ENCODE results near the gene PDX1.

The PDX1 gene

GRCh38 chr13:27971236-27971645, 51.4 kb downstream of the PDX1 start:
- peak overlapping the region; percentile 61 to 62 for H3K4me3 ChIP-seq (ENCODE audit: low read depth in 1 of 2, low read length in 2 of 2)
- H3K9me3 ChIP-seq (ENCODE audit: control insufficient read depth in 1 of 2, low read length in 2 of 2): no peaks in the 10 kb centered on the region
- H3K4me1 ChIP-seq (ENCODE audit: control insufficient read depth in 1 of 2, insufficient read depth in 2 of 2, low read length in 2 of 2): peaks cover 33 to 46% of the 10 kb centered on the region in 2 donors
- H3K27ac ChIP-seq (ENCODE audit: low read depth, low read length): peak overlapping the region; percentile 73
- H3K36me3 ChIP-seq (ENCODE audit: control insufficient read depth in 1 of 2, insufficient read depth in 2 of 2, low read length in 2 of 2): no peaks in the 10 kb centered on the region
- peak overlapping the region; percentile 74 to 76 for H3K9ac ChIP-seq (ENCODE audit: low read depth in 1 of 2, low read length in 2 of 2)
- H3K27me3 ChIP-seq (ENCODE audit: control insufficient read depth in 1 of 2, insufficient read depth in 2 of 2, low read length in 2 of 2): peaks cover 30 to 38% of the 10 kb centered on the region in 2 donors

GRCh38 chr13:27971776-27972477, 52.1 kb downstream of the PDX1 start:
- H3K27ac ChIP-seq (ENCODE audit: low read depth, low read length): no peak overlapping the region
- peaks cover 27 to 41% of the 10 kb centered on the region in 2 donors for H3K27me3 ChIP-seq (ENCODE audit: control insufficient read depth in 1 of 2, insufficient read depth in 2 of 2, low read length in 2 of 2)
- no peaks in the 10 kb centered on the region for H3K9me3 ChIP-seq (ENCODE audit: control insufficient read depth in 1 of 2, low read length in 2 of 2)
- peak overlapping the region in 1 of 2 donors; percentile 35 for H3K4me3 ChIP-seq (ENCODE audit: low read depth in 1 of 2, low read length in 2 of 2)
- peak overlapping the region; percentile 74 to 76 for H3K9ac ChIP-seq (ENCODE audit: low read depth in 1 of 2, low read length in 2 of 2)
- peaks cover 33 to 46% of the 10 kb centered on the region in 2 donors for H3K4me1 ChIP-seq (ENCODE audit: control insufficient read depth in 1 of 2, insufficient read depth in 2 of 2, low read length in 2 of 2)
- no peaks in the 10 kb centered on the region for H3K36me3 ChIP-seq (ENCODE audit: control insufficient read depth in 1 of 2, insufficient read depth in 2 of 2, low read length in 2 of 2)

GRCh38 chr13:27972478-27972820, 52.6 kb downstream of the PDX1 start:
- Histone ChIP-seq H3K9ac (ENCODE audit: low read depth in 1 of 2, low read length in 2 of 2) (peak overlapping the region; percentile 74 to 76), H3K4me1 (ENCODE audit: control insufficient read depth in 1 of 2, insufficient read depth in 2 of 2, low read length in 2 of 2) (peaks cover 33 to 46% of the 10 kb centered on the region in 2 donors), H3K4me3 (ENCODE audit: low read depth in 1 of 2, low read length in 2 of 2) (no peak overlapping the region), H3K9me3 (ENCODE audit: control insufficient read depth in 1 of 2, low read length in 2 of 2) (no peaks in the 10 kb centered on the region), H3K36me3 (ENCODE audit: control insufficient read depth in 1 of 2, insufficient read depth in 2 of 2, low read length in 2 of 2) (no peaks in the 10 kb centered on the region), H3K27me3 (ENCODE audit: control insufficient read depth in 1 of 2, insufficient read depth in 2 of 2, low read length in 2 of 2) (peaks cover 25 to 36% of the 10 kb centered on the region in 2 donors), H3K27ac (ENCODE audit: low read depth, low read length) (no peak overlapping the region)

DNA sequence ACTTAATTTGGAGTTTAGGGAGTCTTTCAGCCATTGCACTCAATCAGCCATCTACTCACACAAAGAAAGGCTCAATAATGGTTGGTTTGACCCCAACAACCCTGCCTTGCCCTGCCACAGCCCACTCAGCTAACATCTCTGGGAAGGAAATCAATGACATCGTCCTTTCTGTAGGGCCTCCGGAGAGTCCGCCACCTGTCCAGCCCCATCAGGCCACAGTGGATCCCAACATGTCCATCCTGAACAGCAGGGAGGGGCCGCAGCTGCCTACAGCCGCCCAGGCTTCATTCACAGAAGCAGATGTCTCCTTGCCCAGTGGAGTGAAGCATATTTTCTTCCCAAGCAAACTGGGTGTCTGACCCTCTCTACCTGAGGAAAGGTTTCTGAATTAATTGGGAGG, 53.5 kb downstream of the PDX1 start:
- H3K4me3 ChIP-seq (ENCODE audit: low read depth in 1 of 2, low read length in 2 of 2): no peak overlapping the region
- H3K27ac ChIP-seq (ENCODE audit: low read depth, low read length): no peak overlapping the region
- H3K36me3 ChIP-seq (ENCODE audit: control insufficient read depth in 1 of 2, insufficient read depth in 2 of 2, low read length in 2 of 2): no peaks in the 10 kb centered on the region
- H3K27me3 ChIP-seq (ENCODE audit: control insufficient read depth in 1 of 2, insufficient read depth in 2 of 2, low read length in 2 of 2): peaks cover 19 to 30% of the 10 kb centered on the region in 2 donors
- peaks cover 33 to 46% of the 10 kb centered on the region in 2 donors for H3K4me1 ChIP-seq (ENCODE audit: control insufficient read depth in 1 of 2, insufficient read depth in 2 of 2, low read length in 2 of 2)
- H3K9ac ChIP-seq (ENCODE audit: low read depth in 1 of 2, low read length in 2 of 2): peak overlapping the region in 1 of 2 donors; percentile 3
- H3K9me3 ChIP-seq (ENCODE audit: control insufficient read depth in 1 of 2, low read length in 2 of 2): no peaks in the 10 kb centered on the region

- Histone ChIP-seq H3K4me3 (ENCODE audit: low read depth in 1 of 2, low read length in 2 of 2) (no peak overlapping the region), H3K36me3 (ENCODE audit: control insufficient read depth in 1 of 2, insufficient read depth in 2 of 2, low read length in 2 of 2) (no peaks in the 10 kb centered on the region), H3K27me3 (ENCODE audit: control insufficient read depth in 1 of 2, insufficient read depth in 2 of 2, low read length in 2 of 2) (peaks cover 21 to 35% of the 10 kb centered on the region in 2 donors), H3K9me3 (ENCODE audit: control insufficient read depth in 1 of 2, low read length in 2 of 2) (no peaks in the 10 kb centered on the region), H3K4me1 (ENCODE audit: control insufficient read depth in 1 of 2, insufficient read depth in 2 of 2, low read length in 2 of 2) (peaks cover 33 to 46% of the 10 kb centered on the region in 2 donors), H3K9ac (ENCODE audit: low read depth in 1 of 2, low read length in 2 of 2) (no peak overlapping the region), H3K27ac (ENCODE audit: low read depth, low read length) (no peak overlapping the region)
These were observed 54.3 kb downstream of the PDX1 start for GRCh38 chr13:27973961-27974662.
